Measurements from ENCODE around the gene QSOX1. TPM values are rescaled to one million over a fixed set of nuclear protein-coding genes. Genes with fewer than 3 reads are reported as not detected.

Gene QSOX1
- total and polyA plus RNA-seq, 9 of the 15 experiments (the other 6 are each of a cell fraction or from before 2014, with no cell fraction given): 4.0 to 53.1 (median 15.0) TPM

- Histone ChIP-seq H3K27me3 (ENCODE audit: control insufficient read depth in 2 of 2, insufficient read depth in 2 of 2, low read length in 2 of 2) (no peaks in the 10 kb centered on the region), H3K9ac (ENCODE audit: insufficient read depth in 1 of 2, low read depth in 2 of 2, low read length in 2 of 2) (no peak overlapping the region), H3K4me2 (ENCODE audit: insufficient read depth, low read length) (peak overlapping the region; percentile 69), H4K20me1 (replicated peaks; ENCODE audit: control insufficient read depth, insufficient read depth, low read length) (no peaks in the 10 kb centered on the region), H3K9me1 (ENCODE audit: control insufficient read depth, insufficient read depth, low read length) (no peaks in the 10 kb centered on the region), H3K4me1 (replicated peaks in 1 of 2; ENCODE audit: control insufficient read depth in 2 of 2, insufficient read depth in 2 of 2, low read length in 2 of 2) (peaks cover 0 to 8% of the 10 kb centered on the region in 2 experiments; a peak in 2 of 5 replicates), H3K4me3 (no peak overlapping the region), H3K79me2 (ENCODE audit: control insufficient read depth, insufficient read depth, low read length) (no peaks in the 10 kb centered on the region), H2AFZ (ENCODE audit: low read depth, low read length) (peak overlapping the region; percentile 94), H3K27ac (ENCODE audit: extremely low read depth, low read depth, low read length) (no peak overlapping the region), H3K9me3 (replicated peaks; ENCODE audit: control insufficient read depth, insufficient read depth, low read depth, low read length) (no peaks in the 10 kb centered on the region), H3K36me3 (ENCODE audit: control insufficient read depth, insufficient read depth, low read length) (no peaks in the 10 kb centered on the region)
- POLR2A ChIA-PET: no interaction called here
- no TSS peak for BruUV-seq (replicated peaks)
- CTCF ChIA-PET (ENCODE audit: low intra/inter-chr PET ratio): no interaction called here
- intact Hi-C loops (cut with micrococcal nuclease): no loop called here
- peak; percentile 96 for FAIRE-seq
- peak; percentile 83 for ATAC-seq
- DNase-seq (ENCODE audit: extremely low read depth in 1 of 4, low spot score in 3 of 4): peak; percentile 90 to 100 (median 100)
- WGBS (ENCODE audit: insufficient coverage, low coverage, missing lambda C conversion rate): 23% methylated on average over 15 of the region's 15 CpGs
- in situ Hi-C loops (cut with MboI): no loop called here
- TF ChIP-seq TFAP4 (CRISPR knock-in tag; IDR thresholded peaks at IDR 0.05; ENCODE audit: borderline replicate concordance) (peak; percentile 38), CXXC5 (CRISPR knock-in tag; IDR thresholded peaks at IDR 0.05) (peak; percentile 58), ZNF311 (CRISPR knock-in tag; IDR thresholded peaks at IDR 0.05) (no peak), WHSC1 (IDR thresholded peaks at IDR 0.05; ENCODE audit: low read length) (no peak), TEAD1 (CRISPR knock-in tag; IDR thresholded peaks at IDR 0.05) (0 out of 4 replicates have a peak, but pooled peaks of 1 of the 2 experiments have one; percentile 45), DIDO1 (tag; IDR thresholded peaks at IDR 0.05; ENCODE audit: low read depth) (peak; percentile 81; the same call in 1 of the 2 replicates), GABPB1 (CRISPR knock-in tag; IDR thresholded peaks at IDR 0.05) (no peak), CHD1 (IDR thresholded peaks at IDR 0.05; ENCODE audit: low read length) (no peak), REST (IDR thresholded peaks at IDR 0.05; ENCODE audit: borderline replicate concordance) (peak; percentile 88), REST (CRISPR knock-in tag; IDR thresholded peaks at IDR 0.05; ENCODE audit: low read depth) (no peak), CTCF (IDR thresholded peaks at IDR 0.05 in 2 of 3, conservative IDR thresholded peaks at IDR 0.05 in 1 of 3; ENCODE audit: insufficient read depth in 2 of 3, low read depth in 1 of 3, low read length in 3 of 3) (peak; percentile 31 to 68 (median 60))
Observed at GRCh38 chr1:180213401-180214170, 58.9 kb downstream of the QSOX1 start.

Data from K562 (cell line).